Ascending aorta (tissue), 2 donors: ENCODE data around the gene COL8A1. TPM values are rescaled to one million over a fixed set of nuclear protein-coding genes. Genes with fewer than 3 reads are reported as not detected.
A peak's percentile ranks its signal among the peaks of the same experiment; 100 is the strongest.

ENCODE experiments used
- DNase-seq, 2 donors: peaks; one replicate each; pipeline ENCODE4 v3.0.0-alpha.2; 2019; ENCODE audit warnings: low spot score in 2 of 2
- H3K27ac ChIP-seq, 2 donors: fragments of 200-600 bp; sonication (generic); one replicate each; pipeline ENCODE4 v1.5.1; 2016 to 2017; ENCODE audit warnings: mild to moderate bottlenecking in 1 of 2
- H3K27me3 ChIP-seq: fragments of 200-600 bp; sonication (generic); one replicate; pipeline ENCODE4 v1.5.1; 2017
- H3K36me3 ChIP-seq, 2 donors: fragments of 200-600 bp; sonication (generic); one replicate each; pipeline ENCODE4 v1.5.1; 2016
- H3K4me1 ChIP-seq, 2 donors: fragments of 200-600 bp; sonication (generic); one replicate each; pipeline ENCODE4 v1.5.1; 2016 to 2017; ENCODE audit warnings: mild to moderate bottlenecking in 1 of 2
- H3K4me3 ChIP-seq, 2 donors: fragments of 200-600 bp; sonication (generic); one replicate each; pipeline ENCODE4 v1.5.1; 2016 to 2017; ENCODE audit warnings: mild to moderate bottlenecking in 1 of 2
- H3K9me3 ChIP-seq, 2 donors: fragments of 200-600 bp; sonication (generic); one replicate each; pipeline ENCODE4 v1.5.1; 2016
- CTCF ChIP-seq, 3 experiments: fragments of 200-600 bp in 2 of 3; fragments of 450-650 bp in 1 of 3; sonication (generic) in 2 of 3; IDR thresholded peaks; one replicate each; pipeline ENCODE4 v1.5.1; 2016 to 2019; ENCODE audit warnings: antibody characterized with exemption in 3 of 3, mild to moderate bottlenecking in 1 of 3, moderate library complexity in 1 of 3
- intact Hi-C: fragments of 100-400 bp; cut with DNase I; formaldehyde crosslinking; loops from one replicate; pipeline ENCODE4 v1.15.1; 2023
- total RNA-seq: library from RNA; depleted of rRNA; stranded (reverse); fragments of >200 nt; gene quantifications from one replicate; pipeline ENCODE4 v1.1.0, GENCODE V29; 2016

The COL8A1 gene
- total RNA-seq, 1 donor from 2014 or later = 459 TPM

DNA sequence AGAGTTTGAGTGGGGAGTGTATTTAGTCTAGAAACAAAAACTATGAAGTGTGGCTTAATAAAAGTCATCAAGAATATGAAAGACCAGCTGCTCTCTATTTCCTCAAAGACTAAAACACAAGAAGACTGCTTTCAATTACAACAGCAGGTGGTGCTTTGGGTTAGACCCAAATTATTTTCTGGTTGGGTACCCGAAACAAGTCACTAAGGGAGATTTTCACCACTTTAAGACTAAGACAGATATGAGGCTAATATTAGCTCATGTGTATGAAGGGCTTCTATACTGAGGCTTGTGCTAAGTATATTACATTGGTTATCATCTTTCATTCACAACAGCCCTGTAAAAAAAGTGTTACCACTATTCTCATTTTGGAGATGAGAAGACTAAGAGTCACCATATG lies 43.1 kb downstream of the COL8A1 start:
- intact Hi-C loops = no loop called here

DNA sequence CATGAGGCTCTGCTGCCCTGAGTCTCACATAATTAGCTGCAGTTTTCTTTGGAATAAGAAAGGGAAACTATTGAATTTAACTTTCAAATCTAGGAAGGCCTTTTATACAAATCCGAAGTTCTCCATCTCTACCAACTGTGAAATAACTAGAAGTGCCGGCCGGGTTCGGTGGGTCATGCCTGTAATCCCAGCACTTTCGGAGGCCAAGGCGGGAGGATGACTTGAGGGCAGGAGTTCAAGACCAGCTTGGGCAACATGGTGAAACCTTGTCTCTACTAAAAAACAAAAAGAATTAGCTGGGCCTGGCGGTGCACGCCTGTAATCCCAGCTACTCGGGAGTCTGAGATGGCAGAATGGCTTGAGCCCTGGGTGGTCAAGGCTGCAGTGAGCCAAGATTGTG lies 43.6 kb downstream of the COL8A1 start:
- Histone ChIP-seq H3K36me3 (no peaks in the 10 kb centered on the region), H3K4me1 (peaks cover 0 to 51% of the 10 kb centered on the region in 2 donors), H3K27ac (peak overlapping the region; percentile 51 to 64), H3K27me3 (no peaks in the 10 kb centered on the region), H3K4me3 (no peak overlapping the region), H3K9me3 (no peaks in the 10 kb centered on the region)
- intact Hi-C loops = no loop called here
- no peak for TF ChIP-seq CTCF (IDR thresholded peaks at IDR 0.05)
- DNase-seq = no peak

More for the DNA sequence above, 43.1 kb downstream of the COL8A1 start:
- no peak for TF ChIP-seq CTCF (IDR thresholded peaks at IDR 0.05)
- H3K4me1 ChIP-seq = peaks cover 0 to 47% of the 10 kb centered on the region in 2 donors
- H3K36me3 ChIP-seq = no peaks in the 10 kb centered on the region
- H3K4me3 ChIP-seq = no peak overlapping the region
- peak overlapping the region; percentile 51 to 64 for H3K27ac ChIP-seq
- H3K27me3 ChIP-seq = no peaks in the 10 kb centered on the region
- DNase-seq = no peak
- H3K9me3 ChIP-seq = no peaks in the 10 kb centered on the region

- Histone ChIP-seq H3K27ac (peak overlapping the region; percentile 51 to 64), H3K4me3 (no peak overlapping the region), H3K27me3 (no peaks in the 10 kb centered on the region), H3K36me3 (no peaks in the 10 kb centered on the region), H3K9me3 (no peaks in the 10 kb centered on the region), H3K4me1 (peaks cover 0 to 39% of the 10 kb centered on the region in 2 donors)
- no peak for TF ChIP-seq CTCF (IDR thresholded peaks at IDR 0.05)
- no peak for DNase-seq
- intact Hi-C loops = no loop called here
These were observed 45.1 kb downstream of the COL8A1 start for GRCh38 chr3:99683465-99683864.

GRCh38 chr3:99683876-99684275 lies 45.5 kb downstream of the COL8A1 start:
- TF ChIP-seq CTCF (IDR thresholded peaks at IDR 0.05) = no peak
- intact Hi-C loops = no loop called here
- H3K4me3 ChIP-seq = no peak overlapping the region

DNA sequence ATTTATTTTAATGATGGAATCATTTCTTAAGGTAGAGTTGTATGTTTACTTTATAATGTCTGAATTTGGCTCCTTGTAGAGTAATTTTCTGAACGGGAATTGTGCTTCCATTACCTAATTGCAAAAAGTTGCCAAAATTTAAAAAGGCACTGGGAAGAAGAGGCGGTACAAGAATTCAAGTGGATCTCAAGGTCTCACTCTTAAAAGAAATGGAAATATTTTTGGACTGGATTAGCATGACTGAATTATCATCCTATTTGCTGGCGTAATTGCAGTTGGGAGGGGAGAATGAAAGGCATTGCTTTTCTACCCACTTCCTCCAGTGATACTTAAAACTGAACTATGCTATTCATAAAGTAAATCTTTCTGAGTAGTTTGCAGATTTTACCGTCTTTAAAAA lies 46.2 kb downstream of the COL8A1 start:
- no peak for DNase-seq
- intact Hi-C loops = loop anchor here (5.0 kb wide), 2 partner anchors 68 to 187 kb away; no protein-coding TSS in a partner anchor
- no peaks in the 10 kb centered on the region for H3K27me3 ChIP-seq
- H3K4me3 ChIP-seq = no peak overlapping the region
- H3K36me3 ChIP-seq = no peaks in the 10 kb centered on the region
- H3K27ac ChIP-seq = peak overlapping the region; percentile 51 to 64
- H3K4me1 ChIP-seq = peaks cover 0 to 33% of the 10 kb centered on the region in 2 donors
- TF ChIP-seq CTCF (IDR thresholded peaks at IDR 0.05) = no peak
- no peaks in the 10 kb centered on the region for H3K9me3 ChIP-seq

More at GRCh38 chr3:99683876-99684275, 45.5 kb downstream of the COL8A1 start:
- DNase-seq = no peak
- no peaks in the 10 kb centered on the region for H3K36me3 ChIP-seq
- no peaks in the 10 kb centered on the region for H3K9me3 ChIP-seq
- H3K27ac ChIP-seq = peak overlapping the region; percentile 51 to 64
- H3K4me1 ChIP-seq = peaks cover 0 to 35% of the 10 kb centered on the region in 2 donors
- H3K27me3 ChIP-seq = no peaks in the 10 kb centered on the region

GRCh38 chr3:99686469-99686868 lies 48.1 kb downstream of the COL8A1 start:
- intact Hi-C loops = loop anchor here (5.0 kb wide), 2 partner anchors 66 to 189 kb away; no protein-coding TSS in a partner anchor

More at GRCh38 chr3:99686469-99686868, 48.1 kb downstream of the COL8A1 start:
- no peaks in the 10 kb centered on the region for H3K27me3 ChIP-seq
- DNase-seq = no peak
- peak overlapping the region; percentile 21 to 50 for H3K27ac ChIP-seq
- peaks cover 0 to under 1% of the 10 kb centered on the region in 2 donors for H3K36me3 ChIP-seq
- H3K4me3 ChIP-seq = no peak overlapping the region
- no peaks in the 10 kb centered on the region for H3K9me3 ChIP-seq
- peaks cover 0 to 33% of the 10 kb centered on the region in 2 donors for H3K4me1 ChIP-seq
- no peak for TF ChIP-seq CTCF (IDR thresholded peaks at IDR 0.05)
